Testis (tissue), 3 donors: ENCODE data around the gene LRTM2. TPM values are rescaled to one million over a fixed set of nuclear protein-coding genes. Genes with fewer than 3 reads are reported as not detected.

Experiments
- DNase-seq: peaks from one replicate; pipeline ENCODE4 v3.0.0-alpha.2; 2019
- H3K27ac ChIP-seq, 2 donors: fragments of 200-600 bp; sonication (generic); one replicate each; pipeline ENCODE4 v1.5.1; 2019
- H3K27me3 ChIP-seq: fragments of 200-600 bp; sonication (generic); one replicate; pipeline ENCODE4 v1.5.1; 2019
- H3K36me3 ChIP-seq: fragments of 200-600 bp; sonication (generic); one replicate; pipeline ENCODE4 v1.5.1; 2017; ENCODE audit warnings: low read depth; ENCODE audit errors: missing control alignments
- H3K4me1 ChIP-seq: fragments of 200-600 bp; sonication (generic); one replicate; pipeline ENCODE4 v1.5.1; 2019
- H3K4me3 ChIP-seq, 2 donors: fragments of 200-600 bp; sonication (generic); one replicate each; pipeline ENCODE4 v1.5.1; 2017 to 2019
- H3K9me3 ChIP-seq: fragments of 200-600 bp; sonication (generic); one replicate; pipeline ENCODE4 v1.5.1; 2017
- POLR2A ChIP-seq: fragments of 450-650 bp; IDR thresholded peaks from one replicate; pipeline ENCODE4 v1.6.1; 2017; ENCODE audit warnings: antibody characterized with exemption, mild to moderate bottlenecking, moderate library complexity
- WGBS, 2 donors: methylation state at CpG; one replicate each; pipeline ENCODE4 v1.1.5; 2018; 5-methylcytosine and 5-hydroxymethylcytosine counted together
- intact Hi-C: fragments of 100-400 bp; cut with DNase I; formaldehyde crosslinking; loops from one replicate; pipeline ENCODE4 v1.15.1; 2023; ENCODE audit warnings: low total_unique reads
- polyA plus RNA-seq: library from polyadenylated mRNA; stranded (reverse); fragments of 350-450 nt; fragmentation: Illumina TruSeq; extraction: RNeasy Lipid Tissue Mini Kit (QIAGEN cat#74804); gene quantifications from one replicate; pipeline ENCODE4 v1.2.3, GENCODE V29; 2014; ENCODE audit warnings: low read depth, low replicate concordance; ENCODE audit not compliant: insufficient read depth
- total RNA-seq, 2 donors: library from RNA; depleted of rRNA; stranded (reverse); fragments of >200 nt; gene quantifications; one replicate each; pipeline ENCODE4 v1.2.3, GENCODE V29; 2016
- TF ChIP-seq, protein P1 (sequence below), 3 experiments: fragments of 450-650 bp in 2 of 3; fragments of 200-600 bp in 1 of 3; sonication (generic) in 1 of 3; IDR thresholded peaks; one replicate each; pipeline ENCODE4 v1.5.1; 2016 to 2019; ENCODE audit warnings: antibody characterized with exemption in 3 of 3, mild to moderate bottlenecking in 2 of 3, moderate library complexity in 1 of 3

LRTM2 gene
- total and polyA plus RNA-seq, 3 donors from 2014 or later, result 0.39 to 0.96 (median 0.43) TPM

DNA sequence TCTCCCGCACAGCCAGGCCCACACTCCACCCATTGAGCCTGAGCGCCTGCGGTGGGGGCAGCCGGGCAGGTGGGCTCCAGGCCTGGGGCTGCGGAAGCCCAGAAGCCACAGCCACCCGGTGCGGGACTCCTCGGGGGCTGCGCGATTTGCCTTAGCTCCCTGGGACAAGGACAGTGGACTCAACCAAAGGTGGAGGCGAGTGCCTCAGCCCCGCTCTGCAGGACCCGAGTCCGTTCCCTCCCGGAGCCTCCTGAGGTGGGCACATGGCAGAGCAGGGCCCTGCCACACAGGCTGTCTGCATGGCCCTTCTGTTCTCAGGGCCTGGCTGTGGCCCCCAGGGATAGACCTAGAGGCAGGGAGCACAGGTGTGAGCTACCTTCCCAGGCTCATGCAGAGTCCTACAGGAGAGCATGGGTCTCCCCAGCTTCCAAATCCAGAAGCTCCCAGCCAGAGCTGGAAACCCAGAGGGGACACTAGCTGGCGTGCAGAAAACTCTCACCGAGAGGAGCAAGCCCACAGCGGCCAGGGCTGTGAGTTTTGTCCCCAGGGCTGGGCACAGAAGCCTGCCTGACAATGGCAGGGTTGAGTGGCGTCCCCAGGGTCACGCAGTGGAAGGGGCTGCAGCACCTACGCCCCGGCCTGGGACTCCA is 22.2 kb upstream of the LRTM2 start:
- WGBS, 2 donors, result 79 to 83% methylated on average over 16 to 22 of the region's 22 CpGs
- H3K4me3 ChIP-seq, result no peak overlapping the region
- H3K4me1 ChIP-seq, result peaks cover 5% of the 10 kb centered on the region
- H3K27me3 ChIP-seq, result no peaks in the 10 kb centered on the region
- DNase-seq, result peak; percentile 12
- H3K9me3 ChIP-seq, result no peaks in the 10 kb centered on the region
- intact Hi-C loops, result loop anchor here (5.0 kb wide), 1 partner anchor 139 kb away; no protein-coding TSS in a partner anchor
- H3K36me3 ChIP-seq, result no peaks in the 10 kb centered on the region
- TF ChIP-seq, protein P1, sequence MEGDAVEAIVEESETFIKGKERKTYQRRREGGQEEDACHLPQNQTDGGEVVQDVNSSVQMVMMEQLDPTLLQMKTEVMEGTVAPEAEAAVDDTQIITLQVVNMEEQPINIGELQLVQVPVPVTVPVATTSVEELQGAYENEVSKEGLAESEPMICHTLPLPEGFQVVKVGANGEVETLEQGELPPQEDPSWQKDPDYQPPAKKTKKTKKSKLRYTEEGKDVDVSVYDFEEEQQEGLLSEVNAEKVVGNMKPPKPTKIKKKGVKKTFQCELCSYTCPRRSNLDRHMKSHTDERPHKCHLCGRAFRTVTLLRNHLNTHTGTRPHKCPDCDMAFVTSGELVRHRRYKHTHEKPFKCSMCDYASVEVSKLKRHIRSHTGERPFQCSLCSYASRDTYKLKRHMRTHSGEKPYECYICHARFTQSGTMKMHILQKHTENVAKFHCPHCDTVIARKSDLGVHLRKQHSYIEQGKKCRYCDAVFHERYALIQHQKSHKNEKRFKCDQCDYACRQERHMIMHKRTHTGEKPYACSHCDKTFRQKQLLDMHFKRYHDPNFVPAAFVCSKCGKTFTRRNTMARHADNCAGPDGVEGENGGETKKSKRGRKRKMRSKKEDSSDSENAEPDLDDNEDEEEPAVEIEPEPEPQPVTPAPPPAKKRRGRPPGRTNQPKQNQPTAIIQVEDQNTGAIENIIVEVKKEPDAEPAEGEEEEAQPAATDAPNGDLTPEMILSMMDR (IDR thresholded peaks at IDR 0.05), result no peak
- TF ChIP-seq POLR2A, result no peak
- peak overlapping the region in 1 of 2 donors; percentile 73 for H3K27ac ChIP-seq

DNA sequence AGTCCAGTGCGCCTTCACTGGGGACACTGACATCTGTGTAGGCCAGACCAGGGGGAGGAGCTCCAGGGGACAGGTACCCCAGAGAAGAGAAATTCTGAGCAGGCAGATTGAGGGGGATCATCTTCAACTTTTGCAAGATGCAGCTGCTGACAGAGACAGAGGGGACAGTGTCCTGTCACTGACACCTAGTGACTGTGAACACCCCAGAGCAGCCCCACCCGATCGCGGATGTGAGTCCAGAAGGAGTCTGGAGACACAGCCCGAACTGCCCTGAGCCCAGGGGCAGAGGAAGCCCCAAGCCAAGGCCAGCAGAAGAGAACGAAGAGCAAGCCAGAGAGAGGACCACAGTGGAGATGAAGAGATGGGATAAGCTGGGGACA is 21.7 kb upstream of the LRTM2 start:
- WGBS, 2 donors, result 81 to 88% methylated on average over 4 to 5 of the region's 6 CpGs
- Histone ChIP-seq H3K36me3 (no peaks in the 10 kb centered on the region), H3K4me3 (no peak overlapping the region), H3K9me3 (no peaks in the 10 kb centered on the region), H3K27ac (no peak overlapping the region), H3K27me3 (no peaks in the 10 kb centered on the region), H3K4me1 (peaks cover 5% of the 10 kb centered on the region)
- TF ChIP-seq, protein P1 (IDR thresholded peaks at IDR 0.05), result no peak
- TF ChIP-seq POLR2A, result no peak
- intact Hi-C loops, result loop anchor here (5.0 kb wide), 1 partner anchor 139 kb away; no protein-coding TSS in a partner anchor
- DNase-seq, result no peak

DNA sequence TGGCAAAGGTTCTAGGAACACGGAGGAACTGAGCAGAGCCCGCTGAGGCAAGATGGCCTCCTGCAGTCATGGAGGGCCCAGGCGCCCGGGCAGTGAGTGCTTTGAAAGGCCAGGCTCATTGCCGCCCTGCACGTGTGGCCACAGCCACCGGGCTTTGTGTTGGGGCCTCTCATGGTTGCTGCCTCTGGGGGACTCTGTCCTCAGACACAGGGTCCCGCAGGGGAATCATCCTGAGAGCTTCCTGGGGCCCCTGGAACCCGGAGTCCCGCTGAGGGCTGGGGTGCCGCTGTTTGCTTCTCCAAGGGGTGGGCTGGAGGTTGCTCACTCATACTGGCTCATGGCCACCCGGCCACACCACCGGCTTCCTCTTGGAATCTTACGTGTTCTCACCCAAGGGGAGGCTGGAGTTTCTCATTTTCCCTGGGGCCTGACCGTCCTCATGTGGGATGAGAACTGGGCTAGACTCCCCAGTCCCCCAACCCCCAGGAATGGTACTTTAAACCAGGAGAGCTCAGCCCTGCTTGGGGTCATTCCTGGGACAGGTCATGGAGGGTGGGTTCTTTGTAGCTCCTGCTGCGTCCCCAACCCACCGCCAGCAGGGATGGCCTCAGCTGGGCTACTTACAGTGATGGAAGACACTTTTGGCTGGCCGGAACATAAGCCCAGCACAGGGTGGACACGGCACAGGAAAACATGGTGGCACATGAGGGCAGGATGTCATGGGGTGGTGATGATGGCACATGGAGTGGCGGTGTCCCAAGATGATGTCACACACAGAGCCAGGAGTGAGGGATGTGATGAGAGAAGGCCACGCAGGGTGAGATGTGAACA is 21.1 kb upstream of the LRTM2 start:
- no peak for DNase-seq
- no peak for TF ChIP-seq POLR2A
- TF ChIP-seq, protein P1 (IDR thresholded peaks at IDR 0.05), result no peak

DNA sequence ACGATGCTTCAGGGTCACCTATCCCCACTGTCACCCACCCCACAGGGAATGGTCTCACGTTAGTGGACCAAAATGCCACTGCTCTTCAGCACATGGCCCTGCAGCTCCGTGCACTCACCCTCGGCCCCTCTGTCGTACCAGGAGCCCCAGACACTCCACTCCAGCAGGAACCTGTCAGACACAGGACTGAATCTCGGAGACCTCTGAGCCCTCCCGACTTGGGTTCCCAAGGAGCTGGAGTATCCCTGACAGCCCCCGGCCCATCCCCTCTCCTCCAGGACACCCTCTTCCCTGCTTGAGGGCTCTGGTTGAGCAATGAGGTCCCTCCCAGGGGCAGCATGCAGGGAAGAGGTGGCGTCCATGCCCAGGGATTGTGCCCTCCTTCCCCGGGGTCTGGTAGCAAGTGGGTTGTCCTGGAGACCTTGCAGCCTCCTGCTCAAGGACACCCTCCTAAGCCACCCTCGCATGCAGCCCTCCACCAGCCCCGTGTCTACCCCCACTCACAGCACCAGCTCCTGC is 20.4 kb upstream of the LRTM2 start:
- DNase-seq, result no peak
- H3K27ac ChIP-seq, result no peak overlapping the region
- no peaks in the 10 kb centered on the region for H3K9me3 ChIP-seq
- no peak overlapping the region for H3K4me3 ChIP-seq
- no peaks in the 10 kb centered on the region for H3K27me3 ChIP-seq
- 81 to 91% methylated on average over 6 to 12 of the region's 12 CpGs for whole genome bisulfite sequencing, 2 donors
- H3K4me1 ChIP-seq, result peaks cover 5% of the 10 kb centered on the region
- TF ChIP-seq POLR2A, result no peak
- TF ChIP-seq, protein P1 (IDR thresholded peaks at IDR 0.05), result no peak
- no peaks in the 10 kb centered on the region for H3K36me3 ChIP-seq
- intact Hi-C loops, result loop anchor here (5.0 to 10.0 kb wide), 2 partner anchors 137 to 235 kb away; no protein-coding TSS in a partner anchor

More for the DNA sequence above, 21.1 kb upstream of the LRTM2 start:
- H3K4me3 ChIP-seq, result no peak overlapping the region
- peaks cover 5% of the 10 kb centered on the region for H3K4me1 ChIP-seq
- H3K27ac ChIP-seq, result no peak overlapping the region
- H3K27me3 ChIP-seq, result no peaks in the 10 kb centered on the region
- intact Hi-C loops, result loop anchor here (5.0 kb wide), 1 partner anchor 138 kb away; no protein-coding TSS in a partner anchor
- 88 to 90% methylated on average over 6 to 21 of the region's 21 CpGs for WGBS, 2 donors
- no peaks in the 10 kb centered on the region for H3K9me3 ChIP-seq
- H3K36me3 ChIP-seq, result no peaks in the 10 kb centered on the region
